GOT3 (cell line): Measurements from ENCODE around the gene TSPOAP1.

ENCODE experiments used
- DNase-seq: peaks from one replicate; lab custom pipeline; 2025; ENCODE audit warnings: mixed read lengths; lab: John Stamatoyannopoulos, UW

TSPOAP1 gene, protein sequence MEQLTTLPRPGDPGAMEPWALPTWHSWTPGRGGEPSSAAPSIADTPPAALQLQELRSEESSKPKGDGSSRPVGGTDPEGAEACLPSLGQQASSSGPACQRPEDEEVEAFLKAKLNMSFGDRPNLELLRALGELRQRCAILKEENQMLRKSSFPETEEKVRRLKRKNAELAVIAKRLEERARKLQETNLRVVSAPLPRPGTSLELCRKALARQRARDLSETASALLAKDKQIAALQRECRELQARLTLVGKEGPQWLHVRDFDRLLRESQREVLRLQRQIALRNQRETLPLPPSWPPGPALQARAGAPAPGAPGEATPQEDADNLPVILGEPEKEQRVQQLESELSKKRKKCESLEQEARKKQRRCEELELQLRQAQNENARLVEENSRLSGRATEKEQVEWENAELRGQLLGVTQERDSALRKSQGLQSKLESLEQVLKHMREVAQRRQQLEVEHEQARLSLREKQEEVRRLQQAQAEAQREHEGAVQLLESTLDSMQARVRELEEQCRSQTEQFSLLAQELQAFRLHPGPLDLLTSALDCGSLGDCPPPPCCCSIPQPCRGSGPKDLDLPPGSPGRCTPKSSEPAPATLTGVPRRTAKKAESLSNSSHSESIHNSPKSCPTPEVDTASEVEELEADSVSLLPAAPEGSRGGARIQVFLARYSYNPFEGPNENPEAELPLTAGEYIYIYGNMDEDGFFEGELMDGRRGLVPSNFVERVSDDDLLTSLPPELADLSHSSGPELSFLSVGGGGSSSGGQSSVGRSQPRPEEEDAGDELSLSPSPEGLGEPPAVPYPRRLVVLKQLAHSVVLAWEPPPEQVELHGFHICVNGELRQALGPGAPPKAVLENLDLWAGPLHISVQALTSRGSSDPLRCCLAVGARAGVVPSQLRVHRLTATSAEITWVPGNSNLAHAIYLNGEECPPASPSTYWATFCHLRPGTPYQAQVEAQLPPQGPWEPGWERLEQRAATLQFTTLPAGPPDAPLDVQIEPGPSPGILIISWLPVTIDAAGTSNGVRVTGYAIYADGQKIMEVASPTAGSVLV (N-terminal part only)

DNA sequence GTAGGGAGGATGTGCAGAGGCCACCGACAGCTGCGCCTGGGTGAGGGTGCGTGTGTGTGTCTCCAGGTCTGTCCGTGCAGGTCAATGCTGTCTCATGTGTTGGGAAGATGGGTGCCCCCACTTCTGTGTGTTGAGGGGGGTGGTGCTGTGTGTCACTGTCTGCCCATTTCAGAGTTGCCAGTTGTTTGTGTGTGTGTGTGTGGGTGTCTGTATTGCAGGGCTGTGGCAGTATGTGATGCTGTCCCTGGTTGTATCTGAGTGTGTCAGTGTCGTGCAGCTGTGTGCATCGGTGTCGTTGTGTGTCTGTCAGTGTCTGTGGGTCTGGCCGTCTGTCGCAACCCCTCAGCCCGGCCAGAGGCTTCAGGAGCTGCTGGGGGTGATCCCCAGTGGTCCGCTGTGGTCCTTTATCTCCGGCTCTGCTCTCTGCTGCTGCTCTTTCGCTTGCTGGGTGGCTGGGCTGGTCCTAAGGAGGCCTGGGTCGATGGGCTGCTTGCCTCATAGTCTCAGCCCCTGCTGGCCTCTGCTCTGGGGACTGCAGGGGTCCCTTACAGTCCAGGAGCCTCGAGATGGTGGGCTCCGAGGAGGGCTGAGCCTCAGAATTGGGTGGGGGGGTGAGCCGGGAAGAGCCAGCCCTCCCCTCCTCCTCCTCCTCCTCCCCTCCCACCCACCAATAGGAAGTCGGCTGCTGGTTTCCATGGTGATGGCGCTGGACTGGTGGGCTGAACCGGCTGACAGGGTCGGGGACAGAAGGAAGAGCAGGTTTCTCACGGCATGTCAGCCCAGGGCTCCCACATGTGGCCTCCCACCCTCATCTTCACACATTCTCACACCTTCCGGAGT is at the start of gene TSPOAP1:
Gene TSPOAP1 (minus strand): TSS at position 601 of the 840 bp plus-strand sequence. CDS start 875 bp downstream, outside the sequence.
- DNase-seq: no peak

DNA sequence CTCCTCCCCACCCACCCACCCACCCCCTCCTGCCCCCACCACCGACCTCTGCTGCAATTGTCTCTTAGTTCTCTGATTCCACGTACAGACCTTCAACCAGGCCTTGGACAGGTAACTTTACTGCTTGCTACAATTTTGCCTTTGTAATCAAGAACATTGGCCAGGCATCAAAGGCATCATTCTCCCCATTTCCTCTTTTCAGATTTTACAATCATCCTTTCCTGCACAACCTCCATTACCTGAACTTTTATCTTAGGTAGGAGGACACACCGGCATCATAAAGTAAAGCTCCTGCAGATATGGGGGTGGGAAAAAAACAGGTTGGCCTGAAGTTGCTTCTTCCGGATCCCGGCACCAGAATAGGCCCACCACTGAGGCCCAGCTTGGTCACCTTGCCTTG is 49.1 kb upstream of the TSPOAP1 start:
- no peak for DNase-seq

DNA sequence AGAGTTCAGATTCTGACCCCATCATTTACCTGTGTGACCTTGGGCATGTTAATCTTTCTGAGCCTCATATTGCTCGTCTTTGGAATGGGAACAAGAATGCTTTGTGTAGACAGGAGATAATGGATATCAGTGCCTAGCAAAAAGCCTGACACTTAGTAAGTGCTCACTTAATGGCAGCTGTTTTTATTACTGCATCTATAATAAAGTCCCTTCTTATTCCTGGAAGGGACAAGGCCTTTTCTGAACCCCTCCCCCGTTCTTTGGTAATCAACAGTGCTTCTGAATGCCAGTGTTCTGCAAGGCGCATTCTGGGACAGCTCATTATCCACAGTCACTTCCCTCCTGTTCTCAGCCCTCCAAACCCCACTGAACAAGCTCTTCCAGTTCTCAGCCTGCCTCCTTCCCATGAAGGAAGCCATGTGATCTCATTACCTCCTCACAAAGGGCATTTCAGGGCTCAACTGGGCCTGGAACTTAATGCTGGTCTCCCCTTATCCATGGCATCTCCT is 48.6 kb upstream of the TSPOAP1 start:
- no peak for DNase-seq

DNA sequence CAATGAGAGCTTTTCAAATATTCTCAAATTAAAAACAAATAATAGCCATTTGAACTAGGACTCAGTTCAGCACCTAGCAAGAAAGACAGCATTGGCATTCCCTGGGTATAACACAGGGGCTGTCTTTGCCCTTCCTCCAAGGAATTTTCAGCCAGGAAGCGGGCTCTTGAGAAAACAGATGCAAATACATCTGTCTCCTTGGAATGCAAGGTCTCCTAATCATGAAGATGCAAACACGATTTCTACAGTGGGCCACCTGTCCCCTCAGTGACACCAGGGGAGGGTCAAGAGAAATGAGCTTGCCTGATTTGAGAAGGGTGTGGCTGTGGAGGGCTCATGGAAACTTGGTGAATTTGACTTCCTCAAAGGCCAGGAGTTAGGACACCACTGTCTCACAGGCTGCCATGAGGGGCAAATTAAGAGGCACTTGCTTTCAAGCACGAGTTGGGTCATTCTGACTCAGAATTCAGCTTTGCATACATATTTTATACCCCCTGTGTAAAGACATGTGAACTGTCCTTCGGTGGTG is 47.9 kb upstream of the TSPOAP1 start:
- no peak for DNase-seq

DNA sequence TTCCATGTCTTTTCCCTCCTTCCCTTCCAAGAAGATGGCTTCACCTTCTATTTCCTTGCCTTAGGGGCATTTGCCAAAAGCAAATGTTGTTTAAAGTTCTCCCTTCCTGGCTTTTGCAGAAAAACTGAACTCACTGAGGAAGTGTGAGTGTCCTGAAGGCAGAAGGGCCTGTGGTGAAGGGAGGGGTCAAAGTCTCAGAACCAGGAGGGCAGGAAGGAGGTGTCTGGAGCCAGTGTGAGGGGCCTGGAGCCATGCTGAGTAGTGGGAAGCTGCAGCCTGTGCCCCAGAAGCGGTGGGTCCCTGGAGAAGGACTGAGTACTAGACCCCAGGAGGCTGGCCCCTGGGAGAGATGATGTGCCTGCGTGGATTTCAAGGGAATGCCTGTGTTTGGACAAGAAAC is 47.2 kb upstream of the TSPOAP1 start:
- DNase-seq: no peak

DNA sequence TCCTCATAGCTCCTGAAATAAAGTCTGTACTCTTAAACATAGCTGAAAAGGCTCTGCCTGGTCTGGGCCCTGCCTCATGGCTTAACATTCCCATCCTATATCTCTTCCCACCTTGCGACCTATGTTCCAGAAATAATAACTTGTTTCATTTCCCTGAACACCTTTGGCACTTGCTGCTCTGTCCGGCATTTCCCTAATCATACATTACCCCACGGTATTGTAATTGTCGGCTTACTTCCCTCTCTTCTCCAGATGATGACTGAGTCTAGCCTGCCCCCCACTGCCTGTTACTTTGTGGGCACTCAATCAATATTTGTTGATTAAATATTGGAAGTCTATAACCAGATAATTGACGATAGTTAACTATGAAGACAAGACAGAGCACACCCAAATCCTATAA is 46.7 kb upstream of the TSPOAP1 start:
- no peak for DNase-seq

DNA sequence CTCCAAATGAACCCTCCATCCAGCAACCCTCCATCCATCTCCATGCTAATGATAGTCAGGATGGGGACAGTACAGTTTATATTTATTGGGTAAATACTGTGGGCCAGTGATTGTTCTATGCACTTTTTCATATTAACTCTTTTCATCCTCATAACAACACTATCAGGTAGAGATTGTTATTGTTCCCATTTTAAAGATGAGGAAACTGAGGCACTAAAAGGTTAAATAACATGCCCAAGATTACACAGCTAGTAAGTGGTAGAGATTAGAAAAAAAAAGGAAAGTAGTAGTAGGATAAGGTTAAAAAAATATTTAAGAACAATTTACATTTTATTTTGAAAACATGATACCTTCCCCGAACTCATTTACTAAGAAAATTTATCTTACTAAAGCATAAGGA is 45.3 kb upstream of the TSPOAP1 start:
- DNase-seq: no peak

DNA sequence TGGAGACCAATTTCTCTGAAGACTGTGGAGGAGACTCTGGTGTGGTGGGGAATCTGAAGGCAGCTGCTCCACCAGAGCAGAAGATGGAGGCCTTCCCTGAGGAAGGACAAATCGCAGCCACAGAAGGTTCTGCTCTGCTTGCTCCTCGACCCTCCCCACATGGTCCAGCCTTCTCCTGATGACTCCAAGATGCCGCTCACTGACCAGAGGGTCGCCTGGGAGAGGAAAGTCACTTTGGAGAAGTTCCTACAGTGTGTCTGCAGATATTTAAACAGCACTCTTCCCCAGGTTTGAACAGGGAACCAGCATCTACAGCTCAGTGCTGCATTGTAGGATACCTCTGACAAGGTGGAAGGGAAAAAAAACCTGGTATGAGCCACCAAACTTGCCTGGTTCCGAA is 44.4 kb upstream of the TSPOAP1 start:
- DNase-seq: no peak

DNA sequence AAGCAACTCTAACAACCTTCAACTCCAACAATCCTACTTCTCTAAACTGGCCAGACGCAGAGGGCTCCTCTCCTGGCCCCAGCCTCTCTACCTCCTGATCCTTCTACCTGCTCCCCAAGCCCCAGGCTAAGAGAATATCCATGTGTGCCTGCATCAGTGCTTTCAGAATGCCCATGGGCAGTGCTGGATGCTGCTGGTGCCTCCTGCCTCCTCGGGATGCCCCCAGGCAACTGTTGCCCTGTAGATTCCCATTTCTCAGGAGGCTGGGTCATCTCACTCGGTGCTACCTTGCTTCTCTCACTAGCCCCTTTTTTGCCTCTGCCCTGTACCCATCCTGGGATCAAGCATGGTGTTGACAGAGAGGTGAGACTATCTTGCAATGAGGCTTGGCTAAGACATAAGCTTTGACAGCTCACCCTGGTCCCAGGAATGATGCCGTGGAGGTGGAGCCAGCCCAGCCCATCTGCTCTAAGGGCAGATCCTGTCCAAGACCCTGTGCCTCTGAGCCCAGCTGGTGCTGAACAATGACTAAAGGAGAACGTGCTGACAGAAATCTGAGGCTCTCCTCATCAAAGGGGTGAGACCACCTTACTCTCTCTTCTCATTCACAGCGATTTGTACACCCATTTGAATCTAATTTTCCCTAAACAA is 42.8 kb upstream of the TSPOAP1 start:
- no peak for DNase-seq

DNA sequence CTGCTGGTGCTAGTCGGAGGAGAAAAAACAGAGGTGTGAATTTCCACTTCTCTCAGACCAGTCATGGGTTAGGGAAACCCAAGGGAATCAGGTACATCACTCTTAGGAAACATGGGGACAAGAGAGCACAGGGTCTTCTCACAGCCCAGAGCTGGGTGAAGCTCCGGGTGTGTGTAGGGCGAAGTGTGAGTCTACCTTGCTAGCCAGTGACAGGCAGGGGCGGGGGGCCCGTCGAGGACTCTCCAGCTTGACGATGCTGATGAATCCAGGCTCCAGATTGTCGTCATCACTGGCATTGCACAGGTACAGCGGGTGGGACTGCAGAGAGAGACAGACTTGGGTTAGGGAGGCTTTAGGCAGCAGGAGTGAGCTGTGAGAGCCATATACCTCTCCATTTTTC is 42.1 kb upstream of the TSPOAP1 start:
- no peak for DNase-seq

DNA sequence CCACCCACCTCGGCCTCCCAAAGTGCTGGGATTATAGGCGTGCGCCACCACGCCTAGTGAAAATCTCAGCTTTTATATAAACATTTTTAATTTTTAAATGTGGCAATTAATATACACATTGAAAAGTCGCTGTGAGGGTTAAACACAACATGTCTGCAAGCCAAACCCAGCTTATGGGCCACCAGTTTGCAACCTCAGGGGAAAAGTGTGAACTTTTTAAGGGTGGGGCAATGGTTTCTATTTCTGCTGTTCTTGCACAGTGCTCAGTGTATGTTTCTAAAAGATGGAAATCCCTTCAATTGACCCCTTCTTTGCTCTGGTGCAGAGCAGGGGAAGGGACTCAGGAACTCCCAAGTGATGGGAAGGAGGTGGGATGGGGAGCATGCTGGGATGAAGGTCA is 41.7 kb upstream of the TSPOAP1 start:
- DNase-seq: no peak

DNA sequence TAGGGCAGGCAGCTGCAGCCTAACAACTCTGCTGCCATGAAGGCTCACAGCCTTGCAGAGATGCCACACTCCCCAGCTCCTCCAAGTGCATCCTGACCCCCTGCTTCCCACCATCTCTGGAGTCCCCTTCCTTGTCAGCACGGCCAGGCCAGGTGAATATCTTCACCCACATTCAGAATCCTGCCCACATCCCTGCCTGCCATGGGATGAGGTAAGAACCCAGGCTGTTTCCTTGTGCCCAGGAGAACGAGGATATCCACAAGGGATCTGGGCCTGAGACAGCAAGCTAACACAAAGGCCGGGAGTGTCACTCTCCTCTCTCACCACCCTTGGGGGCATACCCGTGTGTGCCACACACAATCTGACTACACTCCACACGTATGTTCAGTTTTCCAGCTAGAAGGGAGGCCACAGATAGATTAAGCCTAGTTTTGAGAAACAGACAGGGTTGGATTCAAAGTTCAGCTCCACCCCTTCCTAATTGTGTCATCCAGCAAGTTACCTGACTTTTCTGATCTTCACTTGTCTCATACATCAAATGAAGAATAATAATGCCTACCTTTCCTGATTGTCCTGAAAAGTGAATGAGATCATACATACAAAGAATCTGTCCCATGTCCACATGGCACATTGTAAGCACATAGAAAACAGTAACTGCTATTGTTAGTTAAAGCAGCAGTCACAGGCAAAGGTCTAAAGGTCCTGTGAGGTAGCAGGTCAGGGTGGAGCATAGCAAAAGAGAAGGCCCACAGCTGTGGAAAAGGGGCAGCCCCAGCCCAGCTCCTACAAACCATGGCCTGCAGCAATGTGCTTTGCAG is 40.8 kb upstream of the TSPOAP1 start:
- DNase-seq: no peak

DNA sequence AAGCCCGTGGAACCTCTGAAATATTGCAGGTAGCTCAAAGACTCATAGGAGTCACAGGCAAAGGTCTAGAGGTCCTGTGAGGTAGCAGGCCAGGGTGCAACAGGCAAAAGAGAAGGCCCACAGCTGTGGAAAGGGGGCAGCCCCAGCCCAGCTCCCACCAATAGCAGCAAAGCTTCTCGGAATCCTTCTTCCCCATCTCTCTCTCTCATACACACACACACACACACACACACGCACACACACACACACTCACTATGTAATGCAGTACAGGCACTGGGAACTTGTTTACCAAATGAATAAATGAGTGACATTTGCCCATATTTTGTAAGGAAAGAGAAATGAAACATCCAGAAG is 40.2 kb upstream of the TSPOAP1 start:
- no peak for DNase-seq

DNA sequence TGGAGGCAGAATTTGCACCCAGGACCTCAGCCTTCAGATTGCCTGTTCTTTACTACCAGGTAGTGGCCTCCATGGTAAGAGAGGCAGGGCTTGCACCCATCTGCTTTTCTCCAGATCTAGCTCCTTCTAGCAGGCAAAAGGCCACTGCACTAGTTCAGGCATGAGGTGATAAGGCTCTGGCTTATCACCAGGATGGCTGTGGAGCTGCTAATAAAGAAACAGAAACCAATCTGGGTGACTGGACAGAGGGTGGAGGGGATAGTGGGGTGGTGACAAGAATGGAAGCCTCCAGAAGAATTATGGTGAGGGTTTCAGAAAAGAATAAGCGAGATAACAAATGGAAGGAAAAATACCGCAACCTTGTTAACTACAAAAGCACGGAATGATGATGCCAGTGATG is 38.9 kb upstream of the TSPOAP1 start:
- DNase-seq: no peak

DNA sequence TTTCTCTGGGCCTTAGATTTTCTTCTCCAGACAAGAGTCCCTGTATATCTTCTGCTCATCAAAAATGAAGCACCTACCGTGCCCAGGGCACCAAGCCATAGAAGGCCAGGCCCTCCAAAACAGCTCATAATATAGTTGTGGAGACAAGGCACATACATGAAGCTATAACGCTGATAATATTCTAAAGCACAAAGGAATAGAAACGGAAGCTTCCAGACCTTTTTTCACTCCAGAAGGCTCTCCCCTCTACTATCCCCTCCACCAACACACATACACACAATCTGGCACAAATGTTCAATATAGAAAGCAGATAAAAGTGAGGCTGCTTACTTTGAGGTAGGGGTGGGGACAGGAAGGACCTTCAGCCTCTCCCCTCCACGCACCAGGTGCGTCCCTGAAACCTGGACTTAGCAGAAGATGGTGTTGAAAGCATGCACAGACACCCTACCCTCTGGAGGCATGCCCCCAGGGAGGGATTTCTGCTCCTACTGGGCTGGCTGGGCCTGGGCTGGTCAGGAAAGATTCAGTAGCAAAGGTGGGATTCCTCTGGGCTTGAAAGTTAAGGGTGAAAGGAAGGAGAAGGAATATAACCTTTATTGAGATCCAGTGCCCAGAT is 37.5 kb upstream of the TSPOAP1 start:
- no peak for DNase-seq

DNA sequence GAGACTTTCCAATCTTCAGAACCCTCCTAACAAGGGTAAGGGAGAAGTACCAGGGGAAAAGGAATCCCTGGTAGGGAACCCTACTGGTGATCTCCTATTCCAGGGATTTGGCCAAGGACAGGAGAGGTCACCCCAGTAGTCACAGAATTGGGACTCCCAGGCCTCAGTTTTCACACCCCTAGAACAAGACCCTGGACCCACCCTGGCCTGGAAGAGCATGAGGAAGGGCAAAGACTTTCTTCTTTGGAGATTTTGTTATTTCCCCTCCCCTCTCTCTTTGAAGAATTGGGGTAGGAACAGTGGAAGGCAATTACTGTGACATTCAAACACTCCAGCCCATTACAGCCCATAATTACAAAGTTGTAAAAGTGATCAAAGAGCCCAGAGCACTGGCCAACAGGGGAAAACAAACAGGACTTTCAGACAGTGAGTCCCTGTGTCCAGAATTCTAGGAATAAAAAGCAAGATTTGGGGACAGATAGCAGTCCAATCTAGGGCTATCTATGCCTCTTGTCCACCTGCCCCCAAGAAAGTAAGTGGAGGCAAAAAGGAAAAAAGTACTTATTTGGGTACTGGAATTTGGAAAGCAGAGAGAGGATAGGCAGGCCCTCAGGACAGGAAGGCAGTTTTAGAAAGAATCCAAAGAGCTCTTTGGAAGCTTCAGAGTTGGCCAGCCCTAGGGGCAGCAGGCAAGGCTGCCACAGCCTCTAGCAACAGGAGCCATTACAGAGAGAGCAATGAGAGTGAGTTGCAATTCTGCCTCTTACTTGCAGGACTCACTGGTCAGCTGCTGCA is 36.8 kb upstream of the TSPOAP1 start:
- DNase-seq: no peak

DNA sequence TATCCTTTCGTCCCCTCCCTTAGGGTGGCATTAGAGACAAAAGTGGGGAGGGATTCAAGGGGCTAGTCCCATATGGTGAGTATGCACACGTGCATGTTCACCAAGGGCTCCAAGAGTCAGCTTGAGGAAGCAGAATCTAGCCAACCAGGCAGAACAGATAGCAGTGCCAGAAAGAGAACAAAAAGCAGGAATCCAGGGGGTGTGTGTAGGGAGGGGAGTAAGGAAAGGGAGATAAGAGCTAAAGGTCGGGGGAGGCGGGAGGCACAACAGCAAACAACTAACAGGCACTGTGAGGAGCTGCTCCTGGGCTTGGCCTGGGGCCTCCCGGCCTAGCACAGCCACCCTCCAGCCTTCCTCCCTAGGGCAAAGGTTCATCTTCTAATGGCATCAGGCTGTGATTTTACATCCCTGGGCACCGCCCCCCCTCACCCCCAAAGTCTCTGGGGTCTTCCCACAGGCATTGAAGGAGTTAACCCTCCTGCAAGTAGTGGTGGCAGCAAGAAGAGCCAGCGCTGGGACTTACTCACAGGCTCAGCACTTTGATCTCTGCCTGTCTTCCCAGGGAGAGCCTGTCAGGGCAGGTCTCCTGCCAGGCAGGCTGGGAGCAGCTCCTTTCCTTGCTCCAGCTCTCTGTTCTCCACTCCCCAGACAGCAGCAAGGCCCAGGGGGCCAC is 35.8 kb upstream of the TSPOAP1 start:
- no peak for DNase-seq

DNA sequence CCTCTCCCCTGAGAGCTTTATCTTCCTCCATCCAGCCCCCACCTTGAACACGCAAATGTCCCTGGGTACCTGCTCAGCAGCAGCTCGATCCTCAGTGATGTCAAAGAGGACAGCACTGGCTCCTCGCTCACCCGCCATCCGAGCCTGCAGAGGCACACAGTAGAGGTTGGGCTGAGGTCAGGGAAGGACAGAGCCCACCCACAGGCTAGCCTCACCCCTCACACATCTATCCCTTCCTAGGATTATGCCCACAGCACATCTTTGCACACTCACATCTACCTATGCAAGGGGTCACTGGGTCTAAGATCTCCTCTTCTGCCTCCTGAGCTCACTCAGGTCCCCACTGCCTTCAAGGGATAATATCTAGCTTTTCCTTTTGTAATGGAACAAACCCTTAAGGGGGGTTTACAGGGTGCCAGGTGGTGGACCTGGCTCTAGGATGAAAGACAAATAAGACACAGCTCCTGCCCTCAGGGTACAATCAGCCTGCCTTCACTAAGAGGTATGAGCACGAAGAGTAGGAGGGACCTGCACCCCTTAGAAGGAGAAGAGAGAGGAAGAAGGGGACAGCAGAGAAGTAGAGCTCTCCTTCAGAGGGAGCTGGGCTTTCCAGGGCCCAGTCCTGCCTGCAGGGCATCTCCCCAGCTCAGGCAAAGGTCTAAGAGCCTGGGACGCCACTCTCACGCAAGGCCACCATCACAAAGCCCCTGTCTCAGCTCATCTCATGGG is 35.0 kb upstream of the TSPOAP1 start:
- no peak for DNase-seq
